ENCODE measurements around the gene CEACAM7. TPM values are rescaled to one million over a fixed set of nuclear protein-coding genes. Genes with fewer than 3 reads are reported as not detected.

Gene CEACAM7
- total RNA-seq, 4 donors from 2014 or later = 10.5 to 103 (median 76.7) TPM

GRCh38 chr19:41624515-41624914 lies 63.6 kb downstream of the CEACAM7 start:
- DNase-seq = no peak
- Histone ChIP-seq H3K27ac (no peak overlapping the region), H3K4me3 (no peak overlapping the region), H3K36me3 (no peaks in the 10 kb centered on the region), H3K4me1 (no peaks in the 10 kb centered on the region), H3K9me3 (no peaks in the 10 kb centered on the region), H3K27me3 (peaks cover 0 to 41% (median 0%) of the 10 kb centered on the region in 4 donors)
- WGBS, 2 donors = 60 to 63% methylated on average over 1 to 6 of the region's 7 CpGs
- intact Hi-C loops (cut with DNase I) = no loop called here
- TF ChIP-seq POLR2A (IDR thresholded peaks at IDR 0.05) = no peak
- no peak for TF ChIP-seq CTCF (IDR thresholded peaks at IDR 0.05)

DNA sequence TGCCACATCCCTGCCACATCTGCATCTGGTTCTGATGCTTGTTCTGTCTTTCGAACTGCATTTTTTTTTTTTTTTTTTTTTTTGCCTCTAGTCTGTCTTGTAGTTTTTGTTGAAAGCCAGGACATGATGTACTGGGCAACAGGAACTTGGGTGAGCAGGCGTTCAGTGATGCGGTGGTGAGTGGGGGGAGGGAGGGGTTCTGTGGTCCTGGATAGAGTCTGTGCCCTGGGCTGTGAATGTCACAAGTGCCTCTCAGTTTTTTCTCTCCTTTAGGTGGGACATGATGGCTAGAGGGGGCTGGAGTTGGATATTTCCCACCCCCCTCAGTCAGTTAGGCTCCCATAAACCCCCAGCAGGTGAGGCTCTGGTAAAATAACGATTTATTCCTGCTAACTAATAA lies 64.7 kb downstream of the CEACAM7 start:
- Histone ChIP-seq H3K4me3 (no peak overlapping the region), H3K27me3 (peaks cover 0 to 35% (median 0%) of the 10 kb centered on the region in 4 donors), H3K36me3 (no peaks in the 10 kb centered on the region), H3K9me3 (no peaks in the 10 kb centered on the region), H3K4me1 (no peaks in the 10 kb centered on the region), H3K27ac (no peak overlapping the region)
- no peak for DNase-seq
- intact Hi-C loops (cut with DNase I) = no loop called here
- no peak for TF ChIP-seq CTCF (IDR thresholded peaks at IDR 0.05)
- no peak for TF ChIP-seq POLR2A (IDR thresholded peaks at IDR 0.05)
- WGBS, 2 donors = 38 to 52% methylated on average over 3 to 4 of the region's 4 CpGs

Small RNAs within 50 kb of the gene (small RNA-seq; reads per million reads assigned to genes)
- gene AC243960.4 = 0 reads per million in 4 donors

Other genes starting within 250 kb of the CEACAM7 start
- gene DMAC2, start 248.4 kb downstream of the CEACAM7 start, total RNA-seq = 10 to 100 TPM; 25.1 to 41.4 (median 35.7) TPM
- not detected for gene ERICH4, start 245.1 kb downstream of the CEACAM7 start, total RNA-seq
- 1 to 10 TPM in 1 of 4 donors, under 1 TPM in 1, not detected in 2; 0.57 to 3.7 TPM for gene CEACAM21, start 112.1 kb downstream of the CEACAM7 start, total RNA-seq
- gene CEACAM4, start 61.2 kb downstream of the CEACAM7 start, total RNA-seq = 1 to 10 TPM in 2 of 4 donors, not detected in 2; 1.1 to 2.9 TPM
- gene CEACAM5, start 20.4 kb upstream of the CEACAM7 start, total RNA-seq = 100 to 1,000 TPM in 3 of 4 donors, 10 to 100 TPM in 1; 86.4 to 374 (median 293) TPM
- 100 to 1,000 TPM in 3 of 4 donors, 10 to 100 TPM in 1; 70.8 to 288 (median 176) TPM for gene CEACAM6, start 67.3 kb upstream of the CEACAM7 start, total RNA-seq
- gene CEACAM3, start 108.3 kb upstream of the CEACAM7 start, total RNA-seq = 1 to 10 TPM in 2 of 4 donors, under 1 TPM in 2; 0.42 to 1.3 (median 0.99) TPM
- gene LYPD4, start 156.4 kb upstream of the CEACAM7 start, total RNA-seq = not detected
- not detected for gene DMRTC2, start 156.8 kb upstream of the CEACAM7 start, total RNA-seq
- 1,000 to 10,000 TPM in 3 of 4 donors, 100 to 1,000 TPM in 1; 922 to 1,801 (median 1,460) TPM for gene RPS19, start 172.0 kb upstream of the CEACAM7 start, total RNA-seq
- 1 to 10 TPM in 2 of 4 donors, not detected in 2; 1.7 to 3.1 TPM for gene CD79A, start 189.0 kb upstream of the CEACAM7 start, total RNA-seq
- gene ARHGEF1, start 194.9 kb upstream of the CEACAM7 start, total RNA-seq = 10 to 100 TPM; 31.0 to 59.5 (median 56.2) TPM
- not detected for gene ERFL, start 240.2 kb upstream of the CEACAM7 start, total RNA-seq

Data from esophagus squamous epithelium (tissue), 5 donors.